HCT116 (cell line): ENCODE measurements around the gene RAB34. TPM values are rescaled to one million over a fixed set of nuclear protein-coding genes. Genes with fewer than 3 reads are reported as not detected.

Experiments
- ATAC-seq: fragments of 200-7000 bp; cut with Tn5 transposase; 2 replicates; pipeline ENCODE4 v1.9.1; 2020; ENCODE audit warnings: mild to moderate bottlenecking, moderate library complexity
- BruUV-seq: library from RNA; stranded (reverse); fragments of 400-500 nt; replicated peaks from 2 replicates; lab custom pipeline; 2021; lab: Mats Ljungman, UMichigan
- CTCF ChIA-PET: fragments of 300-600 bp; sonication (Branson Sonifier 250); formaldehyde crosslinking; loops from one replicate; lab custom pipeline; 2021; ENCODE audit warnings: antibody characterized with exemption; lab: Charles Lee
- POLR2A ChIA-PET: fragments of 300-600, 350-600 bp; sonication (Branson Sonifier 250); formaldehyde crosslinking; loops from one replicate; lab custom pipeline; 2021; ENCODE audit warnings: antibody characterized with exemption; lab: Charles Lee
- RAD21 ChIA-PET, 2 experiments: fragments of 300-600 bp; sonication (Branson Sonifier 250); formaldehyde crosslinking; loops; one replicate each; lab custom pipeline; 2023; ENCODE audit warnings: low total read pairs in 2 of 2; ENCODE audit not compliant: uncharacterized antibody in 2 of 2, unreplicated experiment in 2 of 2, low non-redundant PET in 1 of 2; lab: Charles Lee
- DNase-seq: peaks from one replicate; pipeline ENCODE4 v3.0.0-alpha.2; 2010; ENCODE audit warnings: low read depth, low spot score
- H2AFZ ChIP-seq: fragments of 200-600 bp; shearing (Covaris generic), sonication (generic); 2 replicates; pipeline ENCODE4 v1.6.1; 2017; ENCODE audit warnings: low read depth, mixed run types, mixed read lengths, antibody characterized with exemption, low read length; ENCODE audit not compliant: poor library complexity, severe bottlenecking
- H3K27ac ChIP-seq: 2 replicates; pipeline ENCODE4 v1.5.1; 2012; ENCODE audit warnings: low read depth, low read length
- H3K27me3 ChIP-seq: fragments of 200-600 bp; sonication (generic); 2 replicates; pipeline ENCODE4 v1.6.1; 2016; ENCODE audit warnings: mixed run types, low read length, mixed read lengths; ENCODE audit not compliant: insufficient read depth
- H3K36me3 ChIP-seq, 2 experiments: fragments of 200-500 bp in 1 of 2; fragments of 200-600 bp in 1 of 2; sonication (Bioruptor generic) in 1 of 2; sonication (generic) in 1 of 2; 2 replicates each; pipeline versions ENCODE4 v1.5.1 to v1.6.1; 2014 to 2016; ENCODE audit warnings: low read length in 2 of 2, inconsistent platforms in 1 of 2, mixed read lengths in 1 of 2, mixed run types in 1 of 2; ENCODE audit not compliant: insufficient read depth in 2 of 2, control insufficient read depth in 1 of 2
- H3K4me1 ChIP-seq, 2 experiments: fragments of 200-600 bp in 1 of 2; sonication (generic) in 1 of 2; 2 replicates each; pipeline versions ENCODE4 v1.5.1 to v1.6.1; 2012 to 2017; ENCODE audit warnings: low read length in 2 of 2, inconsistent platforms in 1 of 2, mild to moderate bottlenecking in 1 of 2, mixed read lengths in 1 of 2, mixed run types in 1 of 2, moderate library complexity in 1 of 2; ENCODE audit not compliant: insufficient read depth in 2 of 2, control insufficient read depth in 1 of 2
- H3K4me2 ChIP-seq: fragments of 200-600 bp; sonication (generic); 2 replicates; pipeline ENCODE4 v1.6.1; 2017; ENCODE audit warnings: mixed run types, low read length, mixed read lengths
- H3K4me3 ChIP-seq, 2 experiments: fragments of 200-600 bp in 1 of 2; sonication (generic) in 1 of 2; replicated peaks in 1 of 2; 2 replicates each; pipeline ENCODE4 v1.5.1; 2011 to 2016; ENCODE audit warnings: low read length in 2 of 2, control low read depth in 1 of 2, low read depth in 1 of 2, mild to moderate bottlenecking in 1 of 2, mixed read lengths in 1 of 2, mixed run types in 1 of 2
- H3K79me2 ChIP-seq: fragments of 200-600 bp; sonication (generic); 2 replicates; pipeline ENCODE4 v1.6.1; 2017; ENCODE audit warnings: mild to moderate bottlenecking, mixed run types, low read length, moderate library complexity, mixed read lengths; ENCODE audit not compliant: insufficient read depth
- H3K9ac ChIP-seq: fragments of 200-600 bp; sonication (generic); 2 replicates; pipeline ENCODE4 v1.6.1; 2016; ENCODE audit warnings: low read length, mixed read lengths
- H3K9me2 ChIP-seq: fragments of 200-600 bp; sonication (generic), shearing (Covaris generic); 2 replicates; pipeline ENCODE4 v1.6.1; 2017; ENCODE audit warnings: mixed run types, mild to moderate bottlenecking, moderate library complexity; ENCODE audit not compliant: insufficient read depth
- H3K9me3 ChIP-seq, 2 experiments: fragments of 200-500 bp in 1 of 2; fragments of 200-600 bp in 1 of 2; sonication (Bioruptor generic) in 1 of 2; sonication (generic) in 1 of 2; 2 replicates each; pipeline ENCODE4 v1.6.1; 2014 to 2017; ENCODE audit warnings: low read length in 2 of 2, mixed read lengths in 2 of 2, inconsistent platforms in 1 of 2, low read depth in 1 of 2, mild to moderate bottlenecking in 1 of 2, mixed run types in 1 of 2, moderate library complexity in 1 of 2; ENCODE audit not compliant: control insufficient read depth in 1 of 2, insufficient read depth in 1 of 2
- H4K20me1 ChIP-seq: fragments of 200-600 bp; sonication (generic), shearing (Covaris generic); 2 replicates; pipeline ENCODE4 v1.6.1; 2017; ENCODE audit warnings: mixed run types, mild to moderate bottlenecking, moderate library complexity; ENCODE audit not compliant: insufficient read depth
- CBX3 ChIP-seq: IDR thresholded peaks from 2 replicates; pipeline ENCODE4 v1.6.1; 2012; ENCODE audit warnings: low read depth
- CEBPB ChIP-seq: IDR thresholded peaks from 2 replicates; pipeline ENCODE4 v1.6.1; 2012; ENCODE audit warnings: low read depth
- JUND ChIP-seq: IDR thresholded peaks from 2 replicates; pipeline ENCODE4 v1.6.1; 2012
- POLR2AphosphoS5 ChIP-seq: IDR thresholded peaks from 2 replicates; pipeline ENCODE4 v1.6.1; 2011; ENCODE audit warnings: mild to moderate bottlenecking, low read depth, low read length, moderate library complexity
- SIN3A ChIP-seq: IDR thresholded peaks from 2 replicates; pipeline ENCODE4 v1.6.1; 2012; ENCODE audit warnings: low read depth
- intact Hi-C: fragments of 100-400 bp; cut with micrococcal nuclease; formaldehyde crosslinking; loops from 2 replicates; pipeline ENCODE4 v1.10.0; 2022
- total RNA-seq: library from RNA; stranded (reverse); gene quantifications from one replicate; pipeline ENCODE4 v1.2.1, GENCODE V29; 2021; ENCODE audit not compliant: unreplicated experiment
- TF ChIP-seq, protein P1 (sequence below), 3 experiments: fragments of 200-600 bp in 1 of 3; sonication (generic) in 1 of 3; IDR thresholded peaks in 2 of 3; conservative IDR thresholded peaks in 1 of 3; 2 replicates each; pipeline ENCODE4 v1.5.1; 2012 to 2017; ENCODE audit warnings: low read depth in 2 of 3, low read length in 2 of 3, antibody characterized with exemption in 1 of 3, borderline replicate concordance in 1 of 3, control low read depth in 1 of 3, mild to moderate bottlenecking in 1 of 3, mixed read lengths in 1 of 3, mixed run types in 1 of 3, moderate library complexity in 1 of 3; ENCODE audit not compliant: insufficient read depth in 1 of 3

Gene RAB34
- total RNA-seq, 1 experiment from 2014 or later, result 0.59 TPM

DNA sequence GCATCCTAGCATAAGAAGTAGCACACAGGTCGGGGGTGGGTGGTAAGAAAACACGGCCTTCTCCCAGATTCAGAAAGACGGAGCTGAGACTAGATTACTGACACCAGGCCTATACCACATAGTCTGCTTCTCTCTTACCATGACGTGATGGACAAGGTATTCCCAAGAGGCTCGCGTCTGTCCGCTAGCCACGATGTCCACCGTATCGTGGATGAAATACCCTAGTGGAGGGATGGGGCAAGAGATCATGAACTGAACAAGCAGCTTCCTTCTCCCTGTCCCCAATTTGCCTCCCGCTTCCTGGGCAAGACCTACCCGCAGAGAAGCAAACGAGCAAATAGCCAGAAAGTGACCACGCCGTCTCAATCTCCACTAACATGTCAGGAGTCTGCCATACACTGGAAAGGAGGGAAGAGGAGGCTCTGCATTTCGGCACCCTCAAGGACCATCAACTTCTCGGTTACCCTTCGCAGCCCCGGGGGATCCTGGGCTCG is 7.5 kb upstream of the RAB34 start:
- Histone ChIP-seq H3K9me2 (no peaks in the 10 kb centered on the region), H4K20me1 (peaks cover 15% of the 10 kb centered on the region; the same call in 1 of the 2 replicates), H3K9me3 (no peaks in the 10 kb centered on the region), H3K79me2 (peaks cover 45% of the 10 kb centered on the region), H3K4me2 (peak overlapping the region; percentile 77), H3K4me3 (peak overlapping the region; percentile 58 to 59), H3K4me1 (peaks cover 42 to 83% of the 10 kb centered on the region in 2 experiments), H3K9ac (peak overlapping the region; percentile 90), H3K36me3 (peaks cover 22 to 42% of the 10 kb centered on the region in 2 experiments; a peak in 3 of 4 replicates), H3K27me3 (no peaks in the 10 kb centered on the region), H3K27ac (peak overlapping the region; percentile 89), H2AFZ (no peak overlapping the region)
- peak; percentile 56; the same call in 1 of the 2 replicates for TF ChIP-seq SIN3A
- TF ChIP-seq, protein P1, sequence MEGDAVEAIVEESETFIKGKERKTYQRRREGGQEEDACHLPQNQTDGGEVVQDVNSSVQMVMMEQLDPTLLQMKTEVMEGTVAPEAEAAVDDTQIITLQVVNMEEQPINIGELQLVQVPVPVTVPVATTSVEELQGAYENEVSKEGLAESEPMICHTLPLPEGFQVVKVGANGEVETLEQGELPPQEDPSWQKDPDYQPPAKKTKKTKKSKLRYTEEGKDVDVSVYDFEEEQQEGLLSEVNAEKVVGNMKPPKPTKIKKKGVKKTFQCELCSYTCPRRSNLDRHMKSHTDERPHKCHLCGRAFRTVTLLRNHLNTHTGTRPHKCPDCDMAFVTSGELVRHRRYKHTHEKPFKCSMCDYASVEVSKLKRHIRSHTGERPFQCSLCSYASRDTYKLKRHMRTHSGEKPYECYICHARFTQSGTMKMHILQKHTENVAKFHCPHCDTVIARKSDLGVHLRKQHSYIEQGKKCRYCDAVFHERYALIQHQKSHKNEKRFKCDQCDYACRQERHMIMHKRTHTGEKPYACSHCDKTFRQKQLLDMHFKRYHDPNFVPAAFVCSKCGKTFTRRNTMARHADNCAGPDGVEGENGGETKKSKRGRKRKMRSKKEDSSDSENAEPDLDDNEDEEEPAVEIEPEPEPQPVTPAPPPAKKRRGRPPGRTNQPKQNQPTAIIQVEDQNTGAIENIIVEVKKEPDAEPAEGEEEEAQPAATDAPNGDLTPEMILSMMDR (IDR thresholded peaks at IDR 0.05 in 2 of 3, conservative IDR thresholded peaks at IDR 0.05 in 1 of 3; ENCODE audit: borderline replicate concordance in 1 of 3, insufficient read depth in 1 of 3, low read depth in 2 of 3, low read length in 2 of 3), result peak in 1 of 3 experiments; percentile 15; a peak in 1 of 6 replicates
- TF ChIP-seq JUND, result 0 out of 2 replicates have a peak, but pooled peaks have one; percentile 43
- TF ChIP-seq CBX3, result no peak
- TF ChIP-seq POLR2AphosphoS5, result peak; percentile 85
- TF ChIP-seq CEBPB, result no peak
- ATAC-seq (peak; percentile 5), DNase-seq (peak; percentile 50)
- POLR2A ChIA-PET, result interaction anchor here (0.9 to 3.8 kb wide), 8 partner anchors 14 to 228 kb away, joined by 3 to 24 read pairs (median 4); partner anchors contain the start of genes PHF12 and PROCA1
- CTCF ChIA-PET, result interaction anchor here (0.8 to 5.2 kb wide), 3 partner anchors 23 to 228 kb away, joined by 3 to 207 read pairs (median 61); partner anchors contain the start of gene TRAF4
- BruUV-seq, result TSS peak; percentile 63
- intact Hi-C loops, result loop anchor here (5.0 kb wide), 1 partner anchor 387 kb away; no protein-coding TSS in a partner anchor
- RAD21 ChIA-PET, result interaction anchor here in 1 of 2 experiments (1.1 to 2.0 kb wide), 2 partner anchors 227 to 391 kb away, joined by 4 to 9 read pairs; partner anchors contain the start of gene PHF12
